Urinary bladder (tissue), 4 donors: ENCODE data around the gene ARFIP1. TPM values are rescaled to one million over a fixed set of nuclear protein-coding genes. Genes with fewer than 3 reads are reported as not detected.
"Not testable (repeated sequence)": the region's sequence is repeated elsewhere in the genome, so short reads cannot be mapped to it uniquely, and the experiment has no call there.

Experiments used
- DNase-seq: peaks from one replicate; pipeline ENCODE4 v3.0.0-alpha.2; 2015; ENCODE audit errors: extremely low spot score
- H3K27ac ChIP-seq: one replicate; pipeline ENCODE4 v1.5.1; 2013; ENCODE audit warnings: low read depth, mild to moderate bottlenecking, moderate library complexity
- H3K36me3 ChIP-seq: one replicate; pipeline ENCODE4 v1.6.1; 2013; ENCODE audit warnings: mild to moderate bottlenecking, moderate library complexity; ENCODE audit not compliant: insufficient read depth
- H3K4me1 ChIP-seq: one replicate; pipeline ENCODE4 v1.6.1; 2013; ENCODE audit warnings: mild to moderate bottlenecking, moderate library complexity; ENCODE audit not compliant: insufficient read depth
- H3K4me3 ChIP-seq: one replicate; pipeline ENCODE4 v1.5.1; 2013; ENCODE audit warnings: low read depth, low read length
- WGBS: extraction: QIAGEN DNeasy Blood & Tissue Kit; methylation state at CpG from one replicate; pipeline ENCODE4 v1.1.7; 2013; 5-methylcytosine and 5-hydroxymethylcytosine counted together
- polyA plus RNA-seq: library from polyadenylated mRNA; stranded (reverse); fragments of 200-250 nt; gene quantifications from one replicate; pipeline ENCODE4 v1.2.3, GENCODE V29; 2013
- total RNA-seq: library from RNA; depleted of rRNA; stranded (reverse); fragments of >200 nt; gene quantifications from one replicate; pipeline ENCODE4 v1.2.3, GENCODE V29; 2014
- donor health status: healthy with polysubstance abuse.
- donor health status: healthy.

ARFIP1 gene
- total and polyA plus RNA-seq, 2 donors = 23.4 to 64.6 TPM

DNA sequence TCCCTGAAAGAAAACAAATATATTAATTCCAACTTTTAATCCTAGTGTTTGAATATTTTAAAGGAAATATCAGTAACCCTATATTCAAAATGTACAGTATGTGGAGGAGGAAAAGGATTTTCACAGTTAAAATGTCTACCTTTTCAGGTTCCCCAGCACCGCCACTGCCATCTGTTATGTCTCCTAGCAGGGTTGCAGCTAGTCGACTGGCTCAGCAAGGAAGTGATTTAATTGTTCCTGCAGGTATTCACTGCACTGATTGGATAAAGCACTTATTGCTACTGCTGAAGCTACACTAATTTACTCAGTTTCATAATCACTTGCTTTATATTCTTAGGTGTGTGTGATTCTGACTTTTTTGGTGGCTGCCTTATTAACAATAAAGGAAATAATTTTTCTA, 90.9 kb downstream of the ARFIP1 start:
- Histone ChIP-seq H3K27ac (no peak overlapping the region), H3K4me3 (no peak overlapping the region), H3K4me1 (no peaks in the 10 kb centered on the region), H3K36me3 (peaks cover 2% of the 10 kb centered on the region)
- DNase-seq = no peak
- WGBS = 72% methylated on average over 2 of the region's 2 CpGs

DNA sequence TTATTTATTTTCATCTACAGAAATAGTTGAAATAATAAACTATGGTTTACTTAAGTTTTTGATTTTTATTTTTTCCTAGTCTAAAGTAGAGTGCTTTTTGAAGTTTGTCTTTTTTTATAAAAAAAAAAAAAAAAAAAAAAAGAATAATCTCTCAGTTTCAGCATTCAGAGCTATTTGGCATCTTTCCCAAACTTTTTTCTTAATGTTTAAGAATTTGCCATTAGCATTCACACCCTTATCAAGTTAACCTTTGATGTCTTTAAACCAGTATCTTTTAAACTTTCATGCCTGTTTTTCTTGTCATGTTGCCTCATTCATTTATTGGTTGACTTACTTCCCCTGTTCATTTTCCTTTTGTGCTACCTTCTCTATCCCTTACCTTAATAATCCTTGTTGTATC, 95.5 kb downstream of the ARFIP1 start:
- Histone ChIP-seq H3K27ac (no peak overlapping the region), H3K4me3 (no peak overlapping the region), H3K36me3 (peaks cover 6% of the 10 kb centered on the region), H3K4me1 (no peaks in the 10 kb centered on the region)
- DNase-seq = no peak

DNA sequence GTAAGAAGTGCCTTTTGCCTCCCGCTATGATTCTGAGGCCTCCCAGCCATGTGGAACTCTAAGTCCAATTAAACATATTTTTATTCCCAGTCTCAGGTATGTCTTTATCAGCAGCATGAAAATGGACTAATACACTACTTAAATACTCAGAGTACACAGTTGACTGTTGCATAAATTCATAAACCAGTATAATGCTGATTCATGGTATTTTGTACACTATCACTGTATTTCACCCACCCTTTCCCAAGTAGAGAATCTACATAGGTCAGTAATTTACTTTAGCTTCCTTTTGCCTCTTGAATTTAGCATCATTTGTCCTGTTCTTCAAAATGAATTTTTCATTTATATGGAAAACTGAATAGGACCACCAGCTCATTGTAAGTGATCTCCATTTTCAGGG, 98.1 kb downstream of the ARFIP1 start:
- DNase-seq = no peak
- no peak overlapping the region for H3K4me3 ChIP-seq
- WGBS = 98% methylated on average over 1 of the region's 1 CpG
- no peaks in the 10 kb centered on the region for H3K4me1 ChIP-seq
- H3K27ac ChIP-seq = no peak overlapping the region
- peaks cover 6% of the 10 kb centered on the region for H3K36me3 ChIP-seq

DNA sequence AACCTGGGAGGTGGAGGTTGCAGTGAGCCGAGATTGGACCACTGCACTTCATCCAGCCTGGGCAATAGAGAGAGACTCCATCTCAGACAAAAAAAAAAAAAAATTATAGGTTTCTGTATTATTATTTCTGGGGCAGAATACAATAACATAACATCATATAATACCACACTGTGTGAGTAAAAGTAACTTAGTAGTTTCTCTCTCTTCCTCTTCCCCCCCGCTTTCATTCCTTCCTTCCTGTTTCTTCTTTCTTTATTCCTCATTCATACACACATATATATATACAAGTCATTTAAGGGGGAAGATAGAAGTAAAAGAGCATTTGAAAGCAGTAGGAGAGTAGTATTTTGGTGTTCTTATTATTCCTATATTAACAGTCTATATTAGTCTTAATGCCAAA, 100.5 kb downstream of the ARFIP1 start:
- 92% methylated on average over 2 of the region's 2 CpGs for WGBS
- no peak for DNase-seq
- Histone ChIP-seq H3K4me3 (no peak overlapping the region), H3K4me1 (no peaks in the 10 kb centered on the region), H3K36me3 (peaks cover 4% of the 10 kb centered on the region), H3K27ac (no peak overlapping the region)

DNA sequence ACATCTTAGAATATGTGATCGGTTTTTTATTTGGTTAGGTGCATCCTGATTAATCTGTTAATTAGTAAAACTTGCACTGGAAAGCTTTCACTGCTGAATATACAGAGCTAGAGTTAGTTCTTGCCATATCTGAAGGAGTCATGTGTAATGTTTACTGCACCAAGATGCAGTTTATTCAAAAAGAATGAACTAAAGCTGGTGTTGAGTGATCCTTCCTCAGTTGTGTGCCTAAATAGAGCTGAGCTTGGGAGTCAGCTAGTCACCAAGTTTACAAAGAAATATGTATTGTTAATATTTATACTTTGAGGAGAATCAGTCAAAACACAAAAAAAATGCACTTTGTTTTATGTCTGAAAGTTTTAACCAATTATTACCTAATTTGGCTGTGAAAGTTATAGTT, 102.2 kb downstream of the ARFIP1 start:
- WGBS = 98% methylated on average over 1 of the region's 1 CpG
- DNase-seq = no peak
- no peak overlapping the region for H3K27ac ChIP-seq
- no peaks in the 10 kb centered on the region for H3K36me3 ChIP-seq
- H3K4me1 ChIP-seq = no peaks in the 10 kb centered on the region
- H3K4me3 ChIP-seq = no peak overlapping the region

DNA sequence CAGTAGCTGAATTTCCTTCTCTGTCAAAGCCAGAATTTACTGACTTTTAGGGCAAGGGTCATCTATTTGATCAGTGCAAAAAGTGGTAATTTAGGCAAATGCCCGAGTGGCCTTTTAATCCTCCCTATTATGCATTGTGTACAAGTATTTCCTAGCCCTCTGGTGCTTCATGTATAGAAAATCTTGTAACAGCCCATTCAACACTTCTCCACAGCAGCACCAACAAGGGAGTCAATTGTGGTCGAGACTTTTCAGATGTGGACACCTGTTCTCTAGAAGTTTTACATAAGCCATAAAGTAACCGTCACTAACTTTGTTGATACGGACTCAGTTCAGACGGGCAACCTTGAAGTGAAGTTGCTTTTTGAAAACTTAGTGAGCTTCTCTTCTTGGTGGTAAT, 105.4 kb downstream of the ARFIP1 start:
- 87% methylated on average over 5 of the region's 5 CpGs for WGBS
- Histone ChIP-seq H3K4me3 (no peak overlapping the region), H3K4me1 (no peaks in the 10 kb centered on the region), H3K27ac (no peak overlapping the region), H3K36me3 (no peaks in the 10 kb centered on the region)
- DNase-seq = no peak

DNA sequence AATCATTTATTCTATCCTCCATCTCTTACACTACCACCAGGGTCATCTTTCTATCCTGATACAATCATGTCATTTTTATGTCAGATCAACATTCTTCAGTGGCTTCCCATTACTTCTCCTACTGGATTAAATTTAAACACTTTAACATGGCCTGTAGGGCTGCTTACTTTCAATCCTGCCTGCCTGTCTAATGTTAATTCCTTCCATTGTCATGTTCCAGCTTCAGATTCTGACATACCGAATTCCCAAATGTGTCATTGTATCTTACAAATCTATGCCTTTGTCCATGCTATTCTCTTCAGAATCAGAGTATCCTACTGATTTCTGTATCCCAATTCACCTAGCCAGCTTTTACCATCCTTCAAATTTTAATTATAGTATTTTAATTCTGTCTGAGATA, 106.4 kb downstream of the ARFIP1 start:
- Histone ChIP-seq H3K4me3 (no peak overlapping the region), H3K4me1 (no peaks in the 10 kb centered on the region), H3K36me3 (no peaks in the 10 kb centered on the region), H3K27ac (no peak overlapping the region)
- DNase-seq = no peak
- WGBS = 99% methylated on average over 1 of the region's 1 CpG

DNA sequence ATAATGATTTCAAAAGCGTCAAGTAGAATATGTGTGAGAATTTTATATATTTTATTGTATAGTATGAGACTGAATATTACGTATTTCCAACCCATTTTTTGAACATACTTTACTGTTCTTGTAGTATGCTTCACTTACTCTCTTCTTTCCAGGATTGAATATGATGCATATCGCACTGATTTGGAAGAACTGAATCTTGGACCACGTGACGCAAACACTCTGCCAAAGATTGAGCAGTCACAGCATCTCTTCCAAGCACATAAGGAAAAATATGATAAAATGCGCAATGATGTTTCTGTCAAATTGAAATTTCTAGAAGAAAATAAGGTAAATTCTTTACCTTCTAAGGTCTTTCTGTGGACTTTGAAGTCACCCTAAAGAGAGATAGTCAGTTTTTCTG, 108.2 kb downstream of the ARFIP1 start:
- no peak for DNase-seq
- Histone ChIP-seq H3K4me1 (no peaks in the 10 kb centered on the region), H3K36me3 (no peaks in the 10 kb centered on the region), H3K27ac (no peak overlapping the region), H3K4me3 (no peak overlapping the region)
- 93% methylated on average over 6 of the region's 6 CpGs for WGBS

DNA sequence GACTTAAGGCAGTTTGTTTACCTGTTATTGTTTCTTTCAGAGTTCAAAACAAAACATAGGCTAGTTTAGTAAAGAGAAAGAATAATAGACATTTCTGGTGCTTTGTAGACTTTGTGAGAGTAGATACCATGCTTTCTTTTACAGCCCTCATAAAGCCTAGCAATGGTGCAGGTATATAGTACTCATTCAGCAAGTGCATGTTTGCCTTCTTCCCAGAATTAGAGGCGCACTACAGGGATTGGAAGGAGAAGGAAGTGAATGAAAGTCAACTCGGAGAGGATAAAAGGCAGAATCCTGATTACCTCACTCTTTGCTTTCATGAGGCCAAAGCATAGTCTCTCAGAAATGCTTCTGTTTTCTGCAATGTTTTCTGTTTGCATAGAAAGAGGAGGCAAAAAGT, 113.2 kb downstream of the ARFIP1 start:
- Histone ChIP-seq H3K36me3 (no peaks in the 10 kb centered on the region), H3K4me3 (no peak overlapping the region), H3K4me1 (no peaks in the 10 kb centered on the region), H3K27ac (no peak overlapping the region)
- 65% methylated on average over 2 of the region's 2 CpGs for WGBS
- no peak for DNase-seq

DNA sequence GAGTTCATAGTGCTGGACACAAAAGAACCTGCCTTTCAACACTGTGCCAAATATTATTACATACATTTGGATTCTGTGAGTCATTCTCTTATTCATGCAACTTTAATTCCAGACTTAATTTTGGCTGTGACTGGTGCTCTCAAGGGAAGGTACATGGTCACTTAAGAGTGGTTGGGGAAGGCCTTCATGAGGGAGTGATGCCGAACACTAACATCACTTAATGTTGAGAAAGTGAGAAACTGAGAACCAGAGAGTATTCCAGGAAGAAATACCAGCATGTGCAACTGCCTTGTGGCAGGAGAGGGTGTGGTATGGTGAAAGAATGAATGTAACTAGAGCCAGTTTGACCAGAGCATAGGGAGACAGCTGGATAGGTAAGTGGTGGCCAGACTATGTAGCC, 114.9 kb downstream of the ARFIP1 start:
- Histone ChIP-seq H3K4me3 (no peak overlapping the region), H3K27ac (no peak overlapping the region), H3K4me1 (no peaks in the 10 kb centered on the region), H3K36me3 (peaks cover 2% of the 10 kb centered on the region)
- no peak for DNase-seq
- 94% methylated on average over 1 of the region's 1 CpG for WGBS

DNA sequence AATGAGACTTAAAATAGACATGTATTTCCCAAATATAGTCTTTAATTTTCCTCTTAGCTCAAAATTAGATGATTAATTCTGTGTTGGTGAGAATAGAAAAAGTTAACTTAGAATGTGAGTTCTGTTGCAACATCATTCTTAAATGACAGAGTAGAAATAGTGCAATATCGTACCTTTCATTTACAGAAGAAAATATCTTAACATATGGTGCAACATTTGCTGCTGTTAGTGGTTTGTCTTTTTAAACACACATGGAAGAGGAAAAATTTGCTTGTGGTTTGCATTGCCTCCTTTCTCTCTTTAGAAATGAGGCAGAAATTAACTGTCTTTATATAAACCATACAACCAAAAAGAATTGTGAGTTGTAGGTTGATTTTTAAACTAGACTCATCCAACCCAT, 117.1 kb downstream of the ARFIP1 start:
- Histone ChIP-seq H3K4me1 (no peaks in the 10 kb centered on the region), H3K36me3 (peaks cover 2% of the 10 kb centered on the region), H3K27ac (no peak overlapping the region), H3K4me3 (no peak overlapping the region)
- DNase-seq = no peak
- WGBS = 88% methylated on average over 1 of the region's 1 CpG

DNA sequence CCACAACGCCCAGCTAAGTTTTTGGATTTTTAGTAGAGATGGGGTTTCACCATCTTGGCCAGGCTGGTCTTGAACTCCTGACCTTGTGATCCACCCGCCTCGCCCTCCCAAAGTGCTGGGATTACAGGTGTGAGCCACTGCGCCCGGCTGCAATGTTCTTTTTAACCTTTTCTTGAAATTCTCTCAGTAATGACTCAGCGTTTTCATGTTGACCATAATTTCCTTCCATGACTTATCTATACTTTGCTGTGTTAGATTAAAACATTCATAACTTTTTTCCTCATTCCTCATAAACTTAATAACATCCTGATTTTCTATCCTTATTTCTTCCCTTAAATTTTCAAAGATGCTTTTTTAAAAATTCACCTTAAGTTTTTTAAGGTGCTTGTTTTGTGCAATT, 118.4 kb downstream of the ARFIP1 start:
- 95% methylated on average over 6 of the region's 6 CpGs for WGBS

DNA sequence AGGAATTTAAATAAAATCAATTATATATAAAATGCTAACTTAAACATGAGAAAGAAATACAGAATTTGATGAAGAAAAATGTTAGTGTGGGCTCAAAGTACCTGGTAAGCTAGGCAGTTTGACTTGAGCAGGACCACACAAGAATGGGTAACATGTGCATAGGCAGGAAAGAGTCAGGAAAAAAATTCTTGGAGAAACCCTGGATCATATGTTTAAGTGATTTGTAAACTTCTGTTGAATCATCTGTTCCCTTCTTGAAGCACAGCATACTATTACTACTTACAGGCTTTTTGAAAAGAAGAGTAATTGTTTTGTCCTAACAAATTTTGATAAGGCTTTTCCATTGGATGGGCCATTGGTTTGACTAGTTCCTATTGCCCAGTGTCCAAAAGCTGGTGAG, 118.9 kb downstream of the ARFIP1 start:
- H3K4me3 ChIP-seq = no peak overlapping the region
- no peaks in the 10 kb centered on the region for H3K4me1 ChIP-seq
- no peak for DNase-seq
- H3K36me3 ChIP-seq = peaks cover 2% of the 10 kb centered on the region
- H3K27ac ChIP-seq = no peak overlapping the region

More for the DNA sequence above, 118.4 kb downstream of the ARFIP1 start:
- not testable (repeated sequence) for H3K36me3 ChIP-seq, H3K27ac ChIP-seq, DNase-seq, H3K4me3 ChIP-seq, H3K4me1 ChIP-seq

DNA sequence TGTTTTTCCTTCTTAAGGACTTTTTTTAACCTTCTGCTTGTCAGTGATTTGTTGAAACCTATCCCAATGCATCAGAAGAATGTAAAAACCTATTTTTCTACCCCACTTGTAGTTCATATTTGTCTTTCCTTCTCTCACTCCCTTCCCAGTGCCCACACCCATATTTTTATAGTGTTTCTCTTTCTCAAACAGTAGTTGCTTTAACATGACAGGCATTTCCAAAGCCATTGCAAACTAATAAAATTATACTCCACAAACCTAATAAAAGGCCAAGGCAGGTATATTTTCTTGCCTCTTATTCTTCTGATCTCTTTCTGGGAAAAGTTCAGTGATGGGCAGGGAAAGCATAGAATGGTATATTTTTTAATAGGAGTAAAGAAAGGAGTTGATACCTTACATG, 120.6 kb downstream of the ARFIP1 start:
- no peak overlapping the region for H3K27ac ChIP-seq
- DNase-seq = no peak
- H3K4me3 ChIP-seq = no peak overlapping the region
- H3K36me3 ChIP-seq = peaks cover 2% of the 10 kb centered on the region
- no peaks in the 10 kb centered on the region for H3K4me1 ChIP-seq

DNA sequence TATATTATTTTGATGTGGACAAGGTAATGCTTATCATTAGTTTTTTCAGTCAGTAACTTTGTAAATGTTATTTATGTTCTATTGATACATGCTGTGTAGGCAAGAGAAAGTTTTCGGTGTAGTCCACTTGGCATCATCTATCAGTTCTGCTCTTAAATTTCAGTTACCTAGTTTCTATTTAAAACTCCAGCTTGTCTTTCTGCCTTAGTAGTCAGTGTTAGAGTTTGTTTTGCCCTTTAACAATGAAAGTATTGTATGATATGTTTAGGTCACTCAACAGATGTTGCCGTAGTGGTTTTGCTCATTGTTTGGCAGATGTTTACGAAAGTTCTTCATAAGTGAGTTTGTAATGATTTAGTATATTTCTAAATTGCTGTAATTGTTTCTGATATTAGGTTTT, 121.5 kb downstream of the ARFIP1 start:
- H3K36me3 ChIP-seq = peaks cover 2% of the 10 kb centered on the region
- 88% methylated on average over 3 of the region's 3 CpGs for WGBS
- H3K4me1 ChIP-seq = no peaks in the 10 kb centered on the region
- H3K4me3 ChIP-seq = no peak overlapping the region
- H3K27ac ChIP-seq = no peak overlapping the region
- DNase-seq = no peak
